GM12892 (cell line): ENCODE data around the gene ARHGAP1.
"Not testable (repeated sequence)": the region's sequence is repeated elsewhere in the genome, so short reads cannot be mapped to it uniquely, and the experiment has no call there.

Experiments
- POLR2A ChIP-seq: IDR thresholded peaks from 2 replicates; pipeline ENCODE4 v1.6.1; 2011; ENCODE audit warnings: low read depth, low read length, control low read depth
- POLR2AphosphoS5 ChIP-seq: IDR thresholded peaks from 2 replicates; pipeline ENCODE4 v1.6.1; 2011; ENCODE audit warnings: low read depth, low read length, control low read depth
- TAF1 ChIP-seq: IDR thresholded peaks from 2 replicates; pipeline ENCODE4 v1.6.1; 2011; ENCODE audit warnings: low read depth, mild to moderate bottlenecking, control low read depth, low read length, borderline replicate concordance

DNA sequence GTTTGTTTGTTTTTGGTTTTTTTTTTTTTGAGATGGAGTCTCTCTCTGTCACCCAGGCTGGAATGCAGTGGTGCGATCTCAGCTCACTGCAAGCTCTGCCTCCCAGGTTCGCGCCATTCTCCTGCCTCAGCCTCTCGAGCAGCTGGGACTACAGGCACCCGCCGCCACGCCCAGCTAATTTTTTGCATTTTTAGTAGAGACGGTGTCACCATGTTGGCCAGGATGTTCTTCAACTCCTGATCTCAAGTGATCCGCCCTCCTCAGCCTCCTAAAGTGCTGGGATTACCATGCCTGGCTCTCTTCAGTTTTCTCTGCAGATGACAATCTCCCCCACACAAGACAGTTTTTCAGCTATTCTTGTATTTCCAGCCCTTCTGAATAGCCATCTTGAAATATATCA, 8.9 kb upstream of the ARHGAP1 start:
- not testable (repeated sequence) for TF ChIP-seq POLR2AphosphoS5, POLR2A, TAF1
